SU-DHL-6 (cell line): ENCODE results near the gene SEMA6A.

Source experiments
- H2AFZ ChIP-seq: fragments of 200-600 bp; sonication (generic); 2 replicates; pipeline ENCODE4 v1.6.1; 2014; ENCODE audit warnings: low read depth, mild to moderate bottlenecking, moderate library complexity, mixed read lengths, antibody characterized with exemption, low read length; ENCODE audit not compliant: severe bottlenecking
- H3F3A ChIP-seq: fragments of 200-600 bp; shearing (Covaris generic); 2 replicates; pipeline ENCODE4 v1.6.0; 2016; ENCODE audit warnings: antibody characterized with exemption, mild to moderate bottlenecking; ENCODE audit not compliant: insufficient read depth
- H3K27ac ChIP-seq: fragments of 200-600 bp; sonication (generic); 2 replicates; pipeline ENCODE4 v1.5.1; 2016; ENCODE audit warnings: low read depth, mild to moderate bottlenecking, low read length, moderate library complexity, mixed read lengths
- H3K27me3 ChIP-seq: fragments of 200-600 bp; sonication (generic), shearing (Covaris generic); 2 replicates; pipeline ENCODE4 v1.6.0; 2014; ENCODE audit warnings: mild to moderate bottlenecking, low read length
- H3K36me3 ChIP-seq: fragments of 200-600 bp; sonication (generic); 2 replicates; pipeline ENCODE4 v1.6.1; 2014; ENCODE audit warnings: mild to moderate bottlenecking, low read length, mixed read lengths
- H3K4me2 ChIP-seq: fragments of 300-600, 200-600 bp; shearing (Covaris generic), sonication (generic); 2 replicates; pipeline ENCODE4 v1.6.0; 2014; ENCODE audit warnings: low read length, low read depth, mild to moderate bottlenecking; ENCODE audit not compliant: poor library complexity, severe bottlenecking
- H3K4me3 ChIP-seq: fragments of 200-600 bp; sonication (generic); 2 replicates; pipeline ENCODE4 v1.5.1; 2014; ENCODE audit warnings: antibody characterized with exemption, low read length, mild to moderate bottlenecking, mixed read lengths; ENCODE audit not compliant: insufficient read depth, poor library complexity, severe bottlenecking
- H3K79me2 ChIP-seq: fragments of 200-600 bp; sonication (generic); 2 replicates; pipeline ENCODE4 v1.6.1; 2014; ENCODE audit warnings: mild to moderate bottlenecking, low read length, moderate library complexity; ENCODE audit not compliant: insufficient read depth
- H3K9ac ChIP-seq: fragments of 200-600 bp; sonication (generic); 2 replicates; pipeline ENCODE4 v1.7.0; 2014; ENCODE audit warnings: mild to moderate bottlenecking, low read length
- H3K9me2 ChIP-seq: fragments of 200-600 bp; sonication (generic); replicated peaks from 2 replicates; pipeline ENCODE4 v1.6.1; 2014; ENCODE audit warnings: low read length; ENCODE audit not compliant: insufficient read depth
- H3K9me3 ChIP-seq: fragments of 200-600 bp; sonication (generic); 2 replicates; pipeline ENCODE4 v1.6.1; 2014; ENCODE audit warnings: low read length, mixed read lengths; ENCODE audit not compliant: insufficient read depth
- H4K20me1 ChIP-seq: fragments of 200-600 bp; sonication (generic); 2 replicates; pipeline ENCODE4 v1.6.1; 2014; ENCODE audit warnings: low read depth, mild to moderate bottlenecking, antibody characterized with exemption, low read length, moderate library complexity, mixed read lengths
- CTCF ChIP-seq: fragments of 200-600 bp; sonication (generic); IDR thresholded peaks from one replicate; pipeline ENCODE4 v1.5.1; 2017; ENCODE audit warnings: antibody characterized with exemption, mild to moderate bottlenecking, low read length, moderate library complexity; ENCODE audit not compliant: insufficient read depth, poor library complexity, severe bottlenecking
- EZH2phosphoT487 ChIP-seq: fragments of 200-600 bp; sonication (generic), shearing (Covaris generic); conservative IDR thresholded peaks from 2 replicates; pipeline ENCODE4 v1.6.1; 2018; ENCODE audit warnings: mild to moderate bottlenecking, antibody characterized with exemption, low read length, moderate library complexity, mixed read lengths

The SEMA6A gene

GRCh38 chr5:116536316-116537083 is 38.1 kb downstream of the SEMA6A start:
- H4K20me1 ChIP-seq = no peaks in the 10 kb centered on the region
- no peak overlapping the region for H3K4me2 ChIP-seq
- no peak overlapping the region for H3K4me3 ChIP-seq
- no peak for TF ChIP-seq EZH2phosphoT487
- TF ChIP-seq CTCF = no peak
- H3K79me2 ChIP-seq = no peaks in the 10 kb centered on the region
- no peak overlapping the region for H3K27ac ChIP-seq
- H3K27me3 ChIP-seq = no peaks in the 10 kb centered on the region; the same call in 1 of the 2 replicates
- no peak overlapping the region for H3K9ac ChIP-seq
- H3K9me2 ChIP-seq = no peaks in the 10 kb centered on the region
- H2AFZ ChIP-seq = no peak overlapping the region
- no peaks in the 10 kb centered on the region for H3K36me3 ChIP-seq
- H3F3A ChIP-seq = no peaks in the 10 kb centered on the region
- H3K9me3 ChIP-seq = no peaks in the 10 kb centered on the region

- no peaks in the 10 kb centered on the region for H3F3A ChIP-seq
- no peaks in the 10 kb centered on the region for H3K9me2 ChIP-seq
- H3K27ac ChIP-seq = no peak overlapping the region
- no peaks in the 10 kb centered on the region; the same call in 1 of the 2 replicates for H3K27me3 ChIP-seq
- no peaks in the 10 kb centered on the region for H3K36me3 ChIP-seq
- no peak overlapping the region for H3K4me3 ChIP-seq
- H4K20me1 ChIP-seq = no peaks in the 10 kb centered on the region
- no peaks in the 10 kb centered on the region for H3K9me3 ChIP-seq
- no peak overlapping the region for H2AFZ ChIP-seq
- no peak overlapping the region for H3K9ac ChIP-seq
- no peak for TF ChIP-seq CTCF
- TF ChIP-seq EZH2phosphoT487 = no peak
- H3K4me2 ChIP-seq = no peak overlapping the region
- no peaks in the 10 kb centered on the region for H3K79me2 ChIP-seq
Observed at GRCh38 chr5:116534964-116535651, 39.5 kb downstream of the SEMA6A start.

GRCh38 chr5:116532762-116533525 is 41.7 kb downstream of the SEMA6A start:
- H3K36me3 ChIP-seq = no peaks in the 10 kb centered on the region
- no peak overlapping the region for H3K4me3 ChIP-seq
- no peaks in the 10 kb centered on the region; the same call in 1 of the 2 replicates for H3K27me3 ChIP-seq
- no peaks in the 10 kb centered on the region for H3K9me2 ChIP-seq
- no peak overlapping the region for H3K27ac ChIP-seq
- TF ChIP-seq CTCF (no peak), EZH2phosphoT487 (no peak)
- H3F3A ChIP-seq = no peaks in the 10 kb centered on the region
- H3K9me3 ChIP-seq = no peaks in the 10 kb centered on the region
- H4K20me1 ChIP-seq = no peaks in the 10 kb centered on the region
- no peak overlapping the region for H2AFZ ChIP-seq
- H3K4me2 ChIP-seq = no peak overlapping the region
- H3K79me2 ChIP-seq = no peaks in the 10 kb centered on the region
- H3K9ac ChIP-seq = no peak overlapping the region
